Calu3 (cell line): ENCODE results near the gene TNFRSF18. TPM values are rescaled to one million over a fixed set of nuclear protein-coding genes. Genes with fewer than 3 reads are reported as not detected.

Source experiments
- BruUV-seq: library from RNA; stranded (reverse); fragments of 400-500 nt; replicated peaks from 2 replicates; lab custom pipeline; 2021; lab: Mats Ljungman, UMichigan
- CTCF ChIA-PET: fragments of 300-600 bp; sonication (Branson Sonifier 250); formaldehyde crosslinking; loops from one replicate; lab custom pipeline; 2022; ENCODE audit warnings: antibody characterized with exemption; lab: Charles Lee
- DNase-seq: peaks from one replicate; pipeline ENCODE4 v3.0.0; 2022
- H3K27ac Mint-ChIP-seq: one replicate; pipeline ENCODE4 v1.8.0; 2022; ENCODE audit warnings: mixed read lengths; ENCODE audit not compliant: unreplicated experiment
- H3K27me3 Mint-ChIP-seq: one replicate; pipeline ENCODE4 v1.8.0; 2022; ENCODE audit warnings: mixed read lengths; ENCODE audit not compliant: unreplicated experiment
- H3K36me3 Mint-ChIP-seq: one replicate; pipeline ENCODE4 v1.8.0; 2022; ENCODE audit warnings: mild to moderate bottlenecking, moderate library complexity, mixed read lengths; ENCODE audit not compliant: insufficient read depth, unreplicated experiment
- H3K4me1 Mint-ChIP-seq: one replicate; pipeline ENCODE4 v1.8.0; 2022; ENCODE audit warnings: mild to moderate bottlenecking, low read depth, mixed read lengths; ENCODE audit not compliant: unreplicated experiment
- H3K4me3 Mint-ChIP-seq: one replicate; pipeline ENCODE4 v1.8.0; 2022; ENCODE audit warnings: mild to moderate bottlenecking, low read depth, moderate library complexity, mixed read lengths; ENCODE audit not compliant: unreplicated experiment
- H3K9me3 Mint-ChIP-seq: one replicate; pipeline ENCODE4 v1.8.0; 2022; ENCODE audit warnings: low read depth, mixed read lengths; ENCODE audit not compliant: unreplicated experiment
- intact Hi-C: fragments of 100-400 bp; cut with micrococcal nuclease; formaldehyde crosslinking; loops from one replicate; pipeline ENCODE4 v1.10.0; 2022; ENCODE audit not compliant: unreplicated experiment
- total RNA-seq: library from RNA; stranded (reverse); gene quantifications from 2 replicates; pipeline ENCODE4 v1.2.3, GENCODE V29; 2022
- TF ChIP-seq, protein P1 (sequence below): fragments of 200-600 bp; IDR thresholded peaks from one replicate; pipeline ENCODE4 v1.8.0; 2022; ENCODE audit warnings: antibody characterized with exemption; ENCODE audit not compliant: unreplicated experiment

The TNFRSF18 gene
- total RNA-seq, 1 experiment from 2014 or later = not detected

DNA sequence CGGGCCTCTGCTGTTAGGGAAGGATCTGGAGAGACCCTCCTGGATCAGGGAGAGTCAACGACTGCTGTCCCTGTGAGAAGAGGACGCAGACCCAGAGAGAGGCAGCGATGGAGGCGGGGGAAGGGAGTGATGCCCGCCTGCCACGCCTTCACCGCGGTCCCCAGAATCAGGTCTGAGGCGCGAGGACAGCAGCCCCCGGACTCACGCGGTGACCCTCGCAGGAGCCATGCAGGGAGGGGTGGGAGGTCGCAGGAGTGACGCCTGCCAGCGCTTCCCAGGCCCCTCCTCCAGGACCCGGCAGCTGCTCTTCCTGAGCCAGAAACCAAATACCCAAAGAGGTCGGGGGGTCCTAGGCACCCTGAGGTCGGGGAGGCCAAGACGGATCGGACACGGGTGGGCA, 13.8 kb upstream of the TNFRSF18 start:
- Mint-ChIP-seq H3K4me3 (no peak overlapping the region), H3K27me3 (no peaks in the 10 kb centered on the region), H3K9me3 (no peaks in the 10 kb centered on the region), H3K36me3 (peaks cover 53% of the 10 kb centered on the region), H3K4me1 (no peaks in the 10 kb centered on the region), H3K27ac (no peak overlapping the region)
- BruUV-seq = no TSS peak
- CTCF ChIA-PET = no interaction called here
- TF ChIP-seq, protein P1, sequence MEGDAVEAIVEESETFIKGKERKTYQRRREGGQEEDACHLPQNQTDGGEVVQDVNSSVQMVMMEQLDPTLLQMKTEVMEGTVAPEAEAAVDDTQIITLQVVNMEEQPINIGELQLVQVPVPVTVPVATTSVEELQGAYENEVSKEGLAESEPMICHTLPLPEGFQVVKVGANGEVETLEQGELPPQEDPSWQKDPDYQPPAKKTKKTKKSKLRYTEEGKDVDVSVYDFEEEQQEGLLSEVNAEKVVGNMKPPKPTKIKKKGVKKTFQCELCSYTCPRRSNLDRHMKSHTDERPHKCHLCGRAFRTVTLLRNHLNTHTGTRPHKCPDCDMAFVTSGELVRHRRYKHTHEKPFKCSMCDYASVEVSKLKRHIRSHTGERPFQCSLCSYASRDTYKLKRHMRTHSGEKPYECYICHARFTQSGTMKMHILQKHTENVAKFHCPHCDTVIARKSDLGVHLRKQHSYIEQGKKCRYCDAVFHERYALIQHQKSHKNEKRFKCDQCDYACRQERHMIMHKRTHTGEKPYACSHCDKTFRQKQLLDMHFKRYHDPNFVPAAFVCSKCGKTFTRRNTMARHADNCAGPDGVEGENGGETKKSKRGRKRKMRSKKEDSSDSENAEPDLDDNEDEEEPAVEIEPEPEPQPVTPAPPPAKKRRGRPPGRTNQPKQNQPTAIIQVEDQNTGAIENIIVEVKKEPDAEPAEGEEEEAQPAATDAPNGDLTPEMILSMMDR = no peak
- intact Hi-C loops = no loop called here
- no peak for DNase-seq

DNA sequence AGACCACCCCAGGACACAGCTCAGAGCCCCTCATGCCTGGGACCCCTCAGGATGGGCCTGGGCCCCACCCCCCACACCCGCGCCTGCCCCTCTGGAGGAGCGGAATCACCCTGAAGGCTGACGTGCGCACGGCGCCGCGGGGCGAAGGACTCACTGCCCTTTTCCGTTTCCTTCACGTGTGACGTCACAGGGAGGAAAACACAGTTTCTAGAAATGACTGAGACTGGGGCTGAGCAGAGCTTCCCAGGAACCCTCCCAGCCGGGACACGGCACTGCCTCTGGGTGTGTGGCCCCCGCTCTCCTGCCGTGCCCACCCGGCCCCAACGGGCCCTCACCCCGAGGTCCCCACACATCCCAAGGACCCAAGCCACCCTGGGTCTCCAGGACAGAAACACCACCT, 12.9 kb upstream of the TNFRSF18 start:
- TF ChIP-seq, protein P1 = no peak
- DNase-seq = no peak
- H3K27me3 Mint-ChIP-seq = no peaks in the 10 kb centered on the region
- peaks cover 57% of the 10 kb centered on the region for H3K36me3 Mint-ChIP-seq
- no peaks in the 10 kb centered on the region for H3K9me3 Mint-ChIP-seq
- BruUV-seq = no TSS peak
- H3K27ac Mint-ChIP-seq = no peak overlapping the region
- CTCF ChIA-PET = no interaction called here
- intact Hi-C loops = no loop called here
- H3K4me1 Mint-ChIP-seq = no peaks in the 10 kb centered on the region
- no peak overlapping the region for H3K4me3 Mint-ChIP-seq

DNA sequence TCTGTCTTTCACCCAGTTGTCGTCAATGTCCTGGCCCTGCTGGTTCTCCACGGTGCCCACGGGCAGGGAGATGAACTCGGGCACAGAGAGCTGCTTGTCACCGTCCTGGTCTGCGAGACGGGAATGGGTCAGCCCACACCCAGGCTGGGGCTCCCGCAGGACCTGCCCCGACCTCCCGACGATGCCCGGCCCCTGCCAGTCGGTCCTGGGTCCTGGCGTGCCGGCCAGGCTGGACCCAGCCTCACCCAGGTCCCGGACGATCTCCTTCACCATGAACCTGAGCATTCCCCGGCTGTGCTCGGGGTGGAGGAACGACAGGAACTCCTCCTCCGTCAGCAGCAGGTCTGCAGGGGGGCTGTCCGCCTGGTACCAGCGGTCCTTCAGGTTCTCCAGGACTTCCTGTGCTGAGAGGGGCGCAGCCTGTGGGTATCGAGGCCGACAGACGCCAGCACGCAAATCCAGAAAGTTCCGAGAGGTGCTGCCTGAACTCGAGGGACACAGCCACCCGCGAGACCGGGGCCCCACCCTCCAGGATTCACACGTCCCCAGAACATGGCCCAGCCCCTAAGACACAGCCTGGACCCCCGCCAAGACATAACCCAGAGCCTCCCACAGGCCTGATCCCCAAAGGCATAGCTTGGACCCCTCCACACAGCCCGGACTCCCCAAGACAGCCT, 12.3 kb upstream of the TNFRSF18 start:
- no peaks in the 10 kb centered on the region for H3K9me3 Mint-ChIP-seq
- H3K27me3 Mint-ChIP-seq = no peaks in the 10 kb centered on the region
- no TSS peak for BruUV-seq
- no peak for DNase-seq
- no peak overlapping the region for H3K27ac Mint-ChIP-seq
- H3K36me3 Mint-ChIP-seq = peaks cover 51% of the 10 kb centered on the region
- H3K4me1 Mint-ChIP-seq = no peaks in the 10 kb centered on the region
- TF ChIP-seq, protein P1 = no peak
- no peak overlapping the region for H3K4me3 Mint-ChIP-seq
- CTCF ChIA-PET = no interaction called here
- intact Hi-C loops = no loop called here

DNA sequence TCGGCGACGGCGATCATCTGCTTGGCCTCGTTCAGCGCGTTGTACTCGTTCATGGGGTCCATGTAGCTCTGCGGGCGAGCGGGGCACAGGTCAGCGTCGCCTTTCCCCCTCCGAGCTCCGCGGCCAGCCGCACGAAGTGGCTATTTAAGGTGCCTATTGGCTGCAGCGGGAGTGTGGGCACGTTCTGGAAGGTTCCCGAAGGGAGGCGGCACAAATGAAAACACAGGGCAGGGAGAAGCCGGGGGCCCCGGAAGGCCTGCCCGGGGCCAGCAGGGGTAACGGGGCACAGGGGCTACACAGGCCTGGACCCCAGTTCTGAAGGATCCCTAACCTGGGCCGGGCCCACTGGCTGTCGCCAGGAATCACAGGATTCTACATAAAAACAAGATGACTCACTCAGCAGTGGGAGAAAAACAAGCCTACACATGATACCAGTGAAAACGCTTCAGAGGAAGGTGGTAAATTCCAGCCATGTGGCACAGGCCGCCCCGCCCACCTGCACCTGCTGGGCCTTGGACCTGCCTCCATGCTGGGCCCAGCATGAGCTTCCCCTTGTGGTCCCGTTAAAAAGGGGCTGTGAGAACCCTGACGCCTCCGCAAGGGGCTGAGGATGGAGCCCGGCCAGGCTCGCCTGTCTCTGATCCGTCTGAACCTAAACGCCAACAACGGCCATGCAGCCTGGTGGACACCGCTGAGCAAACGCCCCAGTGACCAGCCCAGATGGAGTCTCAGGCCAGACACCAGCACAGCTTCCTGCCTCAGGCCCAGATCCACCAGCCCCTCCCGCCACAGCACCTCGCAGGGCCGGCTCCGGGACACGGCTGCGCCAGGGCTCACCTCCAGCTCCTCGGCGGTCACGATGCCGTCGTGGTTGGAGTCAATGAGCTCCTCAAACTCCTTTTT, 11.5 kb upstream of the TNFRSF18 start:
- intact Hi-C loops = no loop called here
- no TSS peak for BruUV-seq
- TF ChIP-seq, protein P1 = no peak
- Mint-ChIP-seq H3K4me1 (no peaks in the 10 kb centered on the region), H3K27ac (no peak overlapping the region), H3K36me3 (peaks cover 43% of the 10 kb centered on the region), H3K9me3 (no peaks in the 10 kb centered on the region), H3K27me3 (no peaks in the 10 kb centered on the region), H3K4me3 (no peak overlapping the region)
- no peak for DNase-seq
- CTCF ChIA-PET = no interaction called here
